HepG2 (cell line): ENCODE measurements around the gene TMEM63C.

Experiments
- CTCF ChIP-seq: sonication (generic); formaldehyde crosslinking; IDR thresholded peaks from 2 replicates; pipeline ENCODE4 v1.5.0; 2020; ENCODE audit warnings: mild to moderate bottlenecking, missing genetic modification reagents, moderate library complexity
- KLF6 ChIP-seq: IDR thresholded peaks from 2 replicates; pipeline ENCODE4 v1.8.0; 2016; ENCODE audit warnings: missing biosample characterization, missing genetic modification reagents
- NFYB ChIP-seq: sonication (generic); formaldehyde crosslinking; IDR thresholded peaks from 2 replicates; pipeline ENCODE4 v1.4.0; 2020; ENCODE audit warnings: missing genetic modification reagents
- RBM39 ChIP-seq: fragments of 200-400 bp; formaldehyde crosslinking; IDR thresholded peaks from one replicate; pipeline ENCODE4 v1.6.1; 2018; ENCODE audit warnings: antibody characterized with exemption, mild to moderate bottlenecking, low read depth, low read length; ENCODE audit not compliant: poor library complexity, severe bottlenecking
- SP1 ChIP-seq, 2 experiments: fragments of 450-650 bp in 1 of 2; sonication (generic) in 1 of 2; formaldehyde crosslinking in 1 of 2; IDR thresholded peaks; 2 replicates each; pipeline versions ENCODE4 v1.4.0 to v1.6.1; 2016 to 2020; ENCODE audit warnings: missing genetic modification reagents in 1 of 2
- ZFP91 ChIP-seq: sonication (generic); formaldehyde crosslinking; IDR thresholded peaks from 2 replicates; pipeline ENCODE4 v1.9.0; 2022; ENCODE audit warnings: missing genetic modification reagents, mild to moderate bottlenecking, borderline replicate concordance
- ZNF766 ChIP-seq: sonication (generic); formaldehyde crosslinking; IDR thresholded peaks from 2 replicates; pipeline ENCODE4 v1.5.0; 2020; ENCODE audit warnings: missing genetic modification reagents, borderline replicate concordance

DNA sequence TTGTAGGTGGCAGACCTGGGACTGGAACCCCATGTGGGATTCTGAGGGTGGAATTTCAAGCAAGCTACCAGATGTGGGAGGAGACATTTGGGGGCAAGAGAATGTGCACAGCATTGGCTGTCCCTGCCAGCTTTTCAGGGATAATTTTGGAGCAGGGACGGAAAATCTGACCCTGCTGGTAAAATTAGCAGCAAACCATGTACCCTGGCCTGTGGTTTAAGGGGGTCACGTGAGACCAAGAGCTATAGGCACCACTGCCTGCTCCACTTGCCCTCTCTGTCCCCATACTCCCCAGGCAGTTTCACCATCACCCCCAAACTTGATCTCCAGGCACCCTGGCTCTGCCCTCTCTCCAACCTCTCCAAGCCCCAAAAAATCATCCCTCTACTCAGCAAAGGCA, 26.5 kb upstream of the TMEM63C start:
- no peak for TF ChIP-seq CTCF (CRISPR knock-in tag)
- no peak for TF ChIP-seq ZFP91 (CRISPR knock-in tag)
- no peak for TF ChIP-seq RBM39
- no peak for TF ChIP-seq ZNF766 (CRISPR knock-in tag)
- no peak for TF ChIP-seq KLF6
- TF ChIP-seq SP1 (IDR thresholded peaks at IDR 0.05), result no peak
- no peak for TF ChIP-seq SP1 (CRISPR knock-in tag; IDR thresholded peaks at IDR 0.05)
- no peak for TF ChIP-seq NFYB (CRISPR knock-in tag)
